Measurements from ENCODE around the gene ZBTB4.
A peak's percentile ranks its signal among the peaks of the same experiment; 100 is the strongest.

The ZBTB4 gene, protein sequence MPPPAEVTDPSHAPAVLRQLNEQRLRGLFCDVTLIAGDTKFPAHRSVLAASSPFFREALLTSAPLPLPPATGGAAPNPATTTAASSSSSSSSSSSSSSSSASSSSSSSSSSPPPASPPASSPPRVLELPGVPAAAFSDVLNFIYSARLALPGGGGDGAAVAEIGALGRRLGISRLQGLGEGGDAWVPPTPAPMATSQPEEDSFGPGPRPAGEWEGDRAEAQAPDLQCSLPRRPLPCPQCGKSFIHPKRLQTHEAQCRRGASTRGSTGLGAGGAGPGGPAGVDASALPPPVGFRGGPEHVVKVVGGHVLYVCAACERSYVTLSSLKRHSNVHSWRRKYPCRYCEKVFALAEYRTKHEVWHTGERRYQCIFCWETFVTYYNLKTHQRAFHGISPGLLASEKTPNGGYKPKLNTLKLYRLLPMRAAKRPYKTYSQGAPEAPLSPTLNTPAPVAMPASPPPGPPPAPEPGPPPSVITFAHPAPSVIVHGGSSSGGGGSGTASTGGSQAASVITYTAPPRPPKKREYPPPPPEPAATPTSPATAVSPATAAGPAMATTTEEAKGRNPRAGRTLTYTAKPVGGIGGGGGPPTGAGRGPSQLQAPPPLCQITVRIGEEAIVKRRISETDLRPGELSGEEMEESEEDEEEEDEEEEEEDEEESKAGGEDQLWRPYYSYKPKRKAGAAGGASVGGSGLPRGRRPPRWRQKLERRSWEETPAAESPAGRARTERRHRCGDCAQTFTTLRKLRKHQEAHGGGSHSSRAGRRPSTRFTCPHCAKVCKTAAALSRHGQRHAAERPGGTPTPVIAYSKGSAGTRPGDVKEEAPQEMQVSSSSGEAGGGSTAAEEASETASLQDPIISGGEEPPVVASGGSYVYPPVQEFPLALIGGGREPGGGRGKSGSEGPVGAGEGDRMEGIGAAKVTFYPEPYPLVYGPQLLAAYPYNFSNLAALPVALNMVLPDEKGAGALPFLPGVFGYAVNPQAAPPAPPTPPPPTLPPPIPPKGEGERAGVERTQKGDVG

GRCh38 chr17:7479213-7480088 lies at the start of gene ZBTB4:
Gene ZBTB4 (minus strand): TSS chr17:7479631. CDS start chr17:7466801, 12,830 bp downstream.
- Histone ChIP-seq H3K9ac (ENCODE audit: low read length in 5 of 5) (peak within 1 kb of the TSS; percentile 83 to 95 (median 84)), H3K27me3 (ENCODE audit: control insufficient read depth in 5 of 5, insufficient read depth in 4 of 5, low read length in 5 of 5) (no peaks in the 10 kb centered on the region), H3K9me3 (ENCODE audit: control insufficient read depth in 5 of 5, low read length in 5 of 5) (no peaks in the 10 kb centered on the region), H3K4me3 (ENCODE audit: low read depth in 1 of 5, low read length in 5 of 5) (peak within 1 kb of the TSS; percentile 81 to 99 (median 87)), H3K36me3 (ENCODE audit: control insufficient read depth in 5 of 5, insufficient read depth in 5 of 5, low read length in 5 of 5) (no peaks in the 10 kb centered on the region), H3K27ac (ENCODE audit: low read depth, low read length) (peak within 1 kb of the TSS; percentile 95), H3K4me1 (ENCODE audit: control insufficient read depth in 5 of 5, insufficient read depth in 5 of 5, low read length in 5 of 5) (peaks cover 16 to 71% (median 59%) of the 10 kb centered on the region in 5 donors)

DNA sequence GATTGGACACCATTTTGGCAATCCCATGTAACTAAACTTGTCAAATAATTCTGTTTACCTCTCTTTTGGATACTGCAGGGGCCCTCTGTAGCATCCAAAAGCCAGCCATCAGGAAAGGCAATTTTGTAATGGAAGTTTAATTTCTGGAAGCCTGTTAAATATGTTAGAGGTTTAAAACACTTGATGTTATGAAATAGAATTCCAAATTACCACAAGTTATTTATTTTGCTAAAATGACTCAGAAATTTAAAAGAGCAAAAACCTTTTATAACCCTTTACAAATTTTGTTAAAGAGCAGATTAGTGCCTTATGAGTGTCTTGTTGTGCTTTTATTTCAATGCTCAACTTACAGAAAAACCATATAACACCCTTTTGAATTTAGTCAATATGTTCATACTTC lies 49.4 kb upstream of the ZBTB4 start:
- Histone ChIP-seq H3K9ac (ENCODE audit: low read length in 5 of 5) (no peak overlapping the region), H3K27ac (ENCODE audit: low read depth, low read length) (no peak overlapping the region), H3K4me1 (ENCODE audit: control insufficient read depth in 5 of 5, insufficient read depth in 5 of 5, low read length in 5 of 5) (no peaks in the 10 kb centered on the region), H3K36me3 (ENCODE audit: control insufficient read depth in 5 of 5, insufficient read depth in 5 of 5, low read length in 5 of 5) (no peaks in the 10 kb centered on the region), H3K27me3 (ENCODE audit: control insufficient read depth in 5 of 5, insufficient read depth in 4 of 5, low read length in 5 of 5) (no peaks in the 10 kb centered on the region), H3K9me3 (ENCODE audit: control insufficient read depth in 5 of 5, low read length in 5 of 5) (peaks cover 0 to 19% (median 11%) of the 10 kb centered on the region in 5 donors), H3K4me3 (ENCODE audit: low read depth in 1 of 5, low read length in 5 of 5) (no peak overlapping the region)

- Histone ChIP-seq H3K27me3 (ENCODE audit: control insufficient read depth in 5 of 5, insufficient read depth in 4 of 5, low read length in 5 of 5) (no peaks in the 10 kb centered on the region), H3K36me3 (ENCODE audit: control insufficient read depth in 5 of 5, insufficient read depth in 5 of 5, low read length in 5 of 5) (no peaks in the 10 kb centered on the region), H3K4me1 (ENCODE audit: control insufficient read depth in 5 of 5, insufficient read depth in 5 of 5, low read length in 5 of 5) (peaks cover 0 to 2% (median 0%) of the 10 kb centered on the region in 5 donors), H3K27ac (ENCODE audit: low read depth, low read length) (no peak overlapping the region), H3K9ac (ENCODE audit: low read length in 5 of 5) (no peak overlapping the region), H3K4me3 (ENCODE audit: low read depth in 1 of 5, low read length in 5 of 5) (no peak overlapping the region), H3K9me3 (ENCODE audit: control insufficient read depth in 5 of 5, low read length in 5 of 5) (peaks cover 0 to 3% (median under 1%) of the 10 kb centered on the region in 5 donors)
Observed at GRCh38 chr17:7523033-7523432, 43.6 kb upstream of the ZBTB4 start.

DNA sequence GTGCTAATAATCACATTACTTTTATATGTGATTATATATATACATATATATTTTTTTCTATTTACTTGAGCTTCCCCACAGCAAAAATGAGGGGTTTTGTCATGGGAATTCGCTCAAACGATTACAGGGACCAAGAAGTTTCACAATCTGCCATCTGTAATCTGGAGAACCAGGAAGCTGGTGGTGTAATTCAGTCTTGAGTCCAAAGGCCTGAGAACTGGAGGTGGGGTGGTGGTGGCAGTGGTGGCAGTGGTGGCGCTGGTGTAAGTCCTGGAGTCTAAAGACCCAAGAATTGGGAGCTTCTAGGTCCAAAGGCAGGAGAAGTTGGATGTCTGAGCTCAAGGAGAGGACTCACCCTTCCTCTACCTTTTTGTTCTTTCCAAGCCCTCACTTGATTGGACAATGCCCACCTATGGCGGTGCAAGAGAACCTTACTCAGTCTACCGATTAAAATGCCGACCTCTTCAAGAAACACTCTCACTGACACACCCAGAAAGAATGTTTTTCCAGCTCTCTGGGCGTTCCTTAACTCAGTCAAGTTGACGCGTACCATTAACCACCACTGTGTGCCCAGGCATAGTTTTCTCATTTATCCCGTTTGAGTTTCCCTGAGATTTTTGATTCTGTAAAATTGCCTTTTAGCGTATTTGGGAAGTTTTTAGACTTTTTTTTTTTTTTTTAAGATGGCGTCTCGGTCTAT lies 36.6 kb upstream of the ZBTB4 start:
- no peak overlapping the region for H3K9ac ChIP-seq (ENCODE audit: low read length in 5 of 5)
- no peak overlapping the region for H3K4me3 ChIP-seq (ENCODE audit: low read depth in 1 of 5, low read length in 5 of 5)
- H3K36me3 ChIP-seq (ENCODE audit: control insufficient read depth in 5 of 5, insufficient read depth in 5 of 5, low read length in 5 of 5): peaks cover 0 to 37% (median 32%) of the 10 kb centered on the region in 5 donors

GRCh38 chr17:7513850-7514419 lies 34.5 kb upstream of the ZBTB4 start:
- Histone ChIP-seq H3K36me3 (ENCODE audit: control insufficient read depth in 5 of 5, insufficient read depth in 5 of 5, low read length in 5 of 5) (peaks cover 0 to 59% (median 53%) of the 10 kb centered on the region in 5 donors), H3K27ac (ENCODE audit: low read depth, low read length) (no peak overlapping the region)

More for the DNA sequence above, 36.6 kb upstream of the ZBTB4 start:
- Histone ChIP-seq H3K4me1 (ENCODE audit: control insufficient read depth in 5 of 5, insufficient read depth in 5 of 5, low read length in 5 of 5) (peaks cover 0 to 12% (median 6%) of the 10 kb centered on the region in 5 donors), H3K9me3 (ENCODE audit: control insufficient read depth in 5 of 5, low read length in 5 of 5) (no peaks in the 10 kb centered on the region), H3K27me3 (ENCODE audit: control insufficient read depth in 5 of 5, insufficient read depth in 4 of 5, low read length in 5 of 5) (no peaks in the 10 kb centered on the region), H3K27ac (ENCODE audit: low read depth, low read length) (no peak overlapping the region)

DNA sequence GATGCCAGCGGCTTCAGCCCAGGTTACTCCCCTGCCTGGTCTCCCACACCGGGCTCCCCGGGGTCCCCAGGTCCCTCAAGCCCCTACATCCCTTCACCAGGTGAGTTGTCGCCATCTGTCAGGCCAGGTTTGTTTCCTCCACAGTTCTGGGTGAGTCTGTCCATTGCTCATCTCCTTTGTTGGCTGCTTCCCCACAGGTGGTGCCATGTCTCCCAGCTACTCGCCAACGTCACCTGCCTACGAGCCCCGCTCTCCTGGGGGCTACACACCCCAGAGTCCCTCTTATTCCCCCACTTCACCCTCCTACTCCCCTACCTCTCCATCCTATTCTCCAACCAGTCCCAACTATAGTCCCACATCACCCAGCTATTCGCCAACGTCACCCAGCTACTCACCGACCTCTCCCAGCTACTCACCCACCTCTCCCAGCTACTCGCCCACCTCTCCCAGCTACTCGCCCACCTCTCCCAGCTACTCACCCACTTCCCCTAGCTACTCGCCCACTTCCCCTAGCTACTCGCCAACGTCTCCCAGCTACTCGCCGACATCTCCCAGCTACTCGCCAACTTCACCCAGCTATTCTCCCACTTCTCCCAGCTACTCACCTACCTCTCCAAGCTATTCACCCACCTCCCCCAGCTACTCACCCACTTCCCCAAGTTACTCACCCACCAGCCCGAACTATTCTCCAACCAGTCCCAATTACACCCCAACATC lies 33.6 kb upstream of the ZBTB4 start:
- H3K4me1 ChIP-seq (ENCODE audit: control insufficient read depth in 5 of 5, insufficient read depth in 5 of 5, low read length in 5 of 5): peaks cover 0 to 12% (median 6%) of the 10 kb centered on the region in 5 donors
- no peak overlapping the region for H3K4me3 ChIP-seq (ENCODE audit: low read depth in 1 of 5, low read length in 5 of 5)
- H3K27ac ChIP-seq (ENCODE audit: low read depth, low read length): no peak overlapping the region
- no peaks in the 10 kb centered on the region for H3K27me3 ChIP-seq (ENCODE audit: control insufficient read depth in 5 of 5, insufficient read depth in 4 of 5, low read length in 5 of 5)
- H3K9me3 ChIP-seq (ENCODE audit: control insufficient read depth in 5 of 5, low read length in 5 of 5): no peaks in the 10 kb centered on the region
- peaks cover 0 to 68% (median 62%) of the 10 kb centered on the region in 5 donors for H3K36me3 ChIP-seq (ENCODE audit: control insufficient read depth in 5 of 5, insufficient read depth in 5 of 5, low read length in 5 of 5)
- H3K9ac ChIP-seq (ENCODE audit: low read length in 5 of 5): no peak overlapping the region

More at GRCh38 chr17:7513850-7514419, 34.5 kb upstream of the ZBTB4 start:
- H3K9ac ChIP-seq (ENCODE audit: low read length in 5 of 5): no peak overlapping the region
- H3K4me3 ChIP-seq (ENCODE audit: low read depth in 1 of 5, low read length in 5 of 5): no peak overlapping the region
- peaks cover 0 to 12% (median 6%) of the 10 kb centered on the region in 5 donors for H3K4me1 ChIP-seq (ENCODE audit: control insufficient read depth in 5 of 5, insufficient read depth in 5 of 5, low read length in 5 of 5)
- no peaks in the 10 kb centered on the region for H3K27me3 ChIP-seq (ENCODE audit: control insufficient read depth in 5 of 5, insufficient read depth in 4 of 5, low read length in 5 of 5)
- H3K9me3 ChIP-seq (ENCODE audit: control insufficient read depth in 5 of 5, low read length in 5 of 5): no peaks in the 10 kb centered on the region

- Histone ChIP-seq H3K27me3 (ENCODE audit: control insufficient read depth in 5 of 5, insufficient read depth in 4 of 5, low read length in 5 of 5) (no peaks in the 10 kb centered on the region), H3K9me3 (ENCODE audit: control insufficient read depth in 5 of 5, low read length in 5 of 5) (no peaks in the 10 kb centered on the region), H3K36me3 (ENCODE audit: control insufficient read depth in 5 of 5, insufficient read depth in 5 of 5, low read length in 5 of 5) (peaks cover 0 to 71% (median 69%) of the 10 kb centered on the region in 5 donors), H3K9ac (ENCODE audit: low read length in 5 of 5) (no peak overlapping the region), H3K4me1 (ENCODE audit: control insufficient read depth in 5 of 5, insufficient read depth in 5 of 5, low read length in 5 of 5) (peaks cover 0 to 12% (median 6%) of the 10 kb centered on the region in 5 donors), H3K4me3 (ENCODE audit: low read depth in 1 of 5, low read length in 5 of 5) (no peak overlapping the region), H3K27ac (ENCODE audit: low read depth, low read length) (no peak overlapping the region)
Observed at GRCh38 chr17:7512105-7512504, 32.7 kb upstream of the ZBTB4 start.

DNA sequence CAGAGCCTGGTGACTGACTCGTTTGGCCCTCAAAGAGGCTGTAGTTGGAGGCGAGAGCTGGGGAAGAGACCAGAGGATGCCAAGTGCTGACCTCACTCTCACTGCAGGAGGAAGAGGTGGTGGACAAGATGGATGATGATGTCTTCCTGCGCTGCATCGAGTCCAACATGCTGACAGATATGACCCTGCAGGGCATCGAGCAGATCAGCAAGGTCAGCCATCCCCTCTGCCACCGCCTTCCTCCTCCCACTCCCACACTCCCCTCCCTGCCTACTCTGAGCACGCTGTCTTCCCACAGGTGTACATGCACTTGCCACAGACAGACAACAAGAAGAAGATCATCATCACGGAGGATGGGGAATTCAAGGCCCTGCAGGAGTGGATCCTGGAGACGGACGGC lies 31.7 kb upstream of the ZBTB4 start:
- peaks cover 0 to 80% (median 78%) of the 10 kb centered on the region in 5 donors for H3K36me3 ChIP-seq (ENCODE audit: control insufficient read depth in 5 of 5, insufficient read depth in 5 of 5, low read length in 5 of 5)

More for the DNA sequence above, 31.7 kb upstream of the ZBTB4 start:
- H3K4me3 ChIP-seq (ENCODE audit: low read depth in 1 of 5, low read length in 5 of 5): no peak overlapping the region
- H3K9ac ChIP-seq (ENCODE audit: low read length in 5 of 5): no peak overlapping the region
- no peaks in the 10 kb centered on the region for H3K9me3 ChIP-seq (ENCODE audit: control insufficient read depth in 5 of 5, low read length in 5 of 5)
- peaks cover 0 to 11% (median 6%) of the 10 kb centered on the region in 5 donors for H3K4me1 ChIP-seq (ENCODE audit: control insufficient read depth in 5 of 5, insufficient read depth in 5 of 5, low read length in 5 of 5)
- H3K27me3 ChIP-seq (ENCODE audit: control insufficient read depth in 5 of 5, insufficient read depth in 4 of 5, low read length in 5 of 5): no peaks in the 10 kb centered on the region
- H3K27ac ChIP-seq (ENCODE audit: low read depth, low read length): no peak overlapping the region
